Chondrocyte (in vitro differentiated cells): ENCODE data around the gene ST8SIA5. TPM values are rescaled to one million over a fixed set of nuclear protein-coding genes. Genes with fewer than 3 reads are reported as not detected.

Experiments used
- DNase-seq: peaks from one replicate; pipeline ENCODE4 v3.0.0; 2021; ENCODE audit warnings: mixed read lengths, low spot score
- H3K27ac Mint-ChIP-seq: one replicate; pipeline ENCODE4 v1.8.0; 2021; ENCODE audit warnings: mild to moderate bottlenecking, moderate library complexity, mixed read lengths; ENCODE audit not compliant: unreplicated experiment
- H3K27me3 Mint-ChIP-seq: 2 replicates; pipeline ENCODE4 v1.8.0; 2021; ENCODE audit warnings: low read depth, mixed read lengths
- H3K36me3 Mint-ChIP-seq: 2 replicates; pipeline ENCODE4 v1.8.0; 2021; ENCODE audit warnings: low read depth, mixed read lengths
- H3K4me1 Mint-ChIP-seq: 2 replicates; pipeline ENCODE4 v1.8.0; 2021; ENCODE audit warnings: low read depth, mild to moderate bottlenecking, mixed read lengths
- H3K4me3 Mint-ChIP-seq: one replicate; pipeline ENCODE4 v1.8.0; 2021; ENCODE audit warnings: mild to moderate bottlenecking, moderate library complexity, mixed read lengths; ENCODE audit not compliant: unreplicated experiment
- H3K9me3 Mint-ChIP-seq: 2 replicates; pipeline ENCODE4 v1.8.0; 2021; ENCODE audit warnings: low read depth, mixed read lengths
- total RNA-seq: library from RNA; stranded (reverse); gene quantifications from 3 replicates; pipeline ENCODE4 v1.2.1, GENCODE V29; 2021
- TF ChIP-seq, protein P1 (sequence below): fragments of 200-600 bp; sonication (generic); IDR thresholded peaks from 2 replicates; pipeline ENCODE4 v1.5.0; 2021; ENCODE audit warnings: antibody characterized with exemption, mild to moderate bottlenecking, moderate library complexity

Gene ST8SIA5
- total RNA-seq, 1 donor from 2014 or later = 0.25 TPM

DNA sequence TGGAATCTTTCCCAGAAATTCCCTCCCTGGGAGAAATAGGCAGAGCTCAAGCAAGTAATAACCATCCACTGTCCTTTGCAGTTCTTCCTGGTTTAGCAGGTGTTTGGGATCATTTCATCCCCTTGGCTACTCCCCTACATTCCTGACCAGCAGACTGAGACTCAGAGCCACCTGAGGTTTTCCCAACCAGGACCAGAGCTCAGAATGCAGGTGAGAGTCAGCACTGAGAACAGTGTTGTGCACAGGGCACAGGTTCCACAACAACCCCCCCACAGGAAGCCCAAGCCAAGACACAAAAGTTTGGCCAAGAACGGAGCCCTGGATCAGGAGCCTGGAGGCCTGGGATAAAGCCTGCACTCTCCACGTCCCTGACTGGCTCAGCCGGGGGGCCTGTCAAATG is 78.8 kb downstream of the ST8SIA5 start:
- no peak overlapping the region for H3K27ac Mint-ChIP-seq
- no peaks in the 10 kb centered on the region for H3K36me3 Mint-ChIP-seq
- peaks cover 28% of the 10 kb centered on the region for H3K27me3 Mint-ChIP-seq
- H3K4me3 Mint-ChIP-seq = no peak overlapping the region
- H3K9me3 Mint-ChIP-seq = peaks cover 3% of the 10 kb centered on the region
- no peaks in the 10 kb centered on the region for H3K4me1 Mint-ChIP-seq
- TF ChIP-seq, protein P1, sequence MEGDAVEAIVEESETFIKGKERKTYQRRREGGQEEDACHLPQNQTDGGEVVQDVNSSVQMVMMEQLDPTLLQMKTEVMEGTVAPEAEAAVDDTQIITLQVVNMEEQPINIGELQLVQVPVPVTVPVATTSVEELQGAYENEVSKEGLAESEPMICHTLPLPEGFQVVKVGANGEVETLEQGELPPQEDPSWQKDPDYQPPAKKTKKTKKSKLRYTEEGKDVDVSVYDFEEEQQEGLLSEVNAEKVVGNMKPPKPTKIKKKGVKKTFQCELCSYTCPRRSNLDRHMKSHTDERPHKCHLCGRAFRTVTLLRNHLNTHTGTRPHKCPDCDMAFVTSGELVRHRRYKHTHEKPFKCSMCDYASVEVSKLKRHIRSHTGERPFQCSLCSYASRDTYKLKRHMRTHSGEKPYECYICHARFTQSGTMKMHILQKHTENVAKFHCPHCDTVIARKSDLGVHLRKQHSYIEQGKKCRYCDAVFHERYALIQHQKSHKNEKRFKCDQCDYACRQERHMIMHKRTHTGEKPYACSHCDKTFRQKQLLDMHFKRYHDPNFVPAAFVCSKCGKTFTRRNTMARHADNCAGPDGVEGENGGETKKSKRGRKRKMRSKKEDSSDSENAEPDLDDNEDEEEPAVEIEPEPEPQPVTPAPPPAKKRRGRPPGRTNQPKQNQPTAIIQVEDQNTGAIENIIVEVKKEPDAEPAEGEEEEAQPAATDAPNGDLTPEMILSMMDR = no peak
- DNase-seq = no peak

- TF ChIP-seq, protein P1 = no peak
- Mint-ChIP-seq H3K4me3 (no peak overlapping the region), H3K4me1 (no peaks in the 10 kb centered on the region), H3K9me3 (no peaks in the 10 kb centered on the region), H3K36me3 (no peaks in the 10 kb centered on the region), H3K27me3 (peaks cover 31% of the 10 kb centered on the region), H3K27ac (no peak overlapping the region)
- DNase-seq = no peak
Measured at GRCh38 chr18:46677611-46678010, 79.2 kb downstream of the ST8SIA5 start.

- H3K9me3 Mint-ChIP-seq = no peaks in the 10 kb centered on the region
- no peak overlapping the region for H3K27ac Mint-ChIP-seq
- no peak for DNase-seq
- no peaks in the 10 kb centered on the region for H3K36me3 Mint-ChIP-seq
- no peak overlapping the region for H3K4me3 Mint-ChIP-seq
- peaks cover 33% of the 10 kb centered on the region for H3K27me3 Mint-ChIP-seq
- TF ChIP-seq, protein P1 = no peak
- H3K4me1 Mint-ChIP-seq = no peaks in the 10 kb centered on the region
Measured at GRCh38 chr18:46676182-46676835, 80.5 kb downstream of the ST8SIA5 start.

GRCh38 chr18:46675112-46675511 is 81.7 kb downstream of the ST8SIA5 start:
- Mint-ChIP-seq H3K27me3 (peaks cover 45% of the 10 kb centered on the region), H3K4me1 (no peaks in the 10 kb centered on the region), H3K9me3 (no peaks in the 10 kb centered on the region), H3K36me3 (no peaks in the 10 kb centered on the region), H3K27ac (no peak overlapping the region), H3K4me3 (no peak overlapping the region)
- DNase-seq = no peak
- TF ChIP-seq, protein P1 = no peak

DNA sequence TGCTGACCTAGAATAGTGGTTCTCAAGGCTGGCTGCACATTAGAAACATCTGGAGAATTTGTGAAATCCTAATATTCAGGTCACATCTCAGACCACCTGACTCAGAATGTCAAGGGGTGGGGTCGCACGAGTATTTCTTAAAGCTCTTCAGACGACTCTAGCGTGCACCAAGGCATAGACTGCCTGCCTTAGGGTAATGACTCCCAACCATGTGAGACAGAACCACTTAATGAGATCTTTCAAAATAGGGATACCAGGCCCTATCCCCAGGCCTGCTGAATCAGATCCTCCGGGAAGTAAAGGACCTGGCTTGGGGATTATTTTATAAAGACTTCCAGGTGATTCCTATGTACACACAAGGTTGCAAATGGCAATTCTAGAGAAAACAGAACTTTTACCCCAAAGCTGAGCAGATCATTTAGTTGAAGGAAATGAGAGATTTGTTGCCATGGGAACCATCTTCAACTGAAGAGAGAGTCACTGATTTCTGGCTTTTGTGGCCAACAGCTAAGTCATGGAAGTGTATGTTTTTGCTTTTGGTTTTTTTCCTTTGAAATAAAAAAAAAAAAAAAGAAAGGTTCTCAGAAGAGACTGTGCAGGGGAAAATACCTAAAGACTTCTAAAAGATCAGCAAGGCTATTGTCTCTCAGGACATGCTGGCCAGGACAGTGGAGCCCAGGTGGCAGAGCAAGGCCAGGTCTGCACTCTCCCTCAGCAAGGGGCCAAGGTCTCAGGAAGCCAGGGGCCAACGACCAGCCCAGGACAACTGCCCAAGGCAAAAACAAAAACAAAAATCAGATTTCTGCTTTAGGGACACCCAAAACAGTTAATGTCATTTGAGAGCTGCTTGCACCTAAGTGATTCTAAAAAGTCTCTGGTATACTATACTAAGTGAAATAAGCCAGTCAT is 84.5 kb downstream of the ST8SIA5 start:
- DNase-seq = no peak
- Mint-ChIP-seq H3K4me3 (no peak overlapping the region), H3K27ac (no peak overlapping the region), H3K4me1 (no peaks in the 10 kb centered on the region), H3K27me3 (peaks cover 48% of the 10 kb centered on the region), H3K9me3 (no peaks in the 10 kb centered on the region), H3K36me3 (no peaks in the 10 kb centered on the region)
- TF ChIP-seq, protein P1 = no peak
